Inflammatory macrophage treated with lipopolysaccharide for 4 hours (primary cell): ENCODE data around the gene CD47.

ENCODE experiments used
- DNase-seq: peaks from one replicate; pipeline ENCODE4 v3.0.0-alpha.2; 2020

Gene CD47

DNA sequence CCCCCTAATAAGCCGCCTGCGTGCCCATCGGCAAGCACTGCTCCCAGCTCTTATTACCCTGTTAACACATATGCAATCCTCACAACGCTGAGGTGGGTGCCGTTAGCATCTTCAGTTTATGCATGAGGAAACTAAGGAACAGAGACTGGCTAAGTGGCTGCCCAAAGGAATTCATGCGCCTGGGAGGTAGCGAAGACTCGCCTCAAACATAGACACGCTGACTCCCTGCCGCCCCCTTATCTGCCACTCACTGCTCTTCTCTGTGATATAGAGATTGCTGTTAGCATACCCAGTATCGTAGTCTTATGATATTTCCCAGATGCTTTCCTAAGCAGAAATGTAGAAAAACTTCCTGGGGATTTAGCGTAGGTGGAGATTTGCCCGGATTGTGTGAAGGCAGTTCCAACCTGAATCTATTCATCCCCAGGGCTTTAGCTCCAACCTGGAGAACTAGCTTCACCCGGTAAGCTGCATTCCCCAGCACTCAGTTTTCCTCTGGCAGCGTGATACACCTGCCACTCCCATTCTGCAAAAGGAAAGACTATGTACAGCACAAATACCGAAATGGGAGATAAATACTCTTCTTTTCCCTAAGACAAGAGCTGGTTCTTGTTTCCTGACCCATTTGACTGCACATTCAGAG, 23.7 kb upstream of the CD47 start:
- DNase-seq: no peak

DNA sequence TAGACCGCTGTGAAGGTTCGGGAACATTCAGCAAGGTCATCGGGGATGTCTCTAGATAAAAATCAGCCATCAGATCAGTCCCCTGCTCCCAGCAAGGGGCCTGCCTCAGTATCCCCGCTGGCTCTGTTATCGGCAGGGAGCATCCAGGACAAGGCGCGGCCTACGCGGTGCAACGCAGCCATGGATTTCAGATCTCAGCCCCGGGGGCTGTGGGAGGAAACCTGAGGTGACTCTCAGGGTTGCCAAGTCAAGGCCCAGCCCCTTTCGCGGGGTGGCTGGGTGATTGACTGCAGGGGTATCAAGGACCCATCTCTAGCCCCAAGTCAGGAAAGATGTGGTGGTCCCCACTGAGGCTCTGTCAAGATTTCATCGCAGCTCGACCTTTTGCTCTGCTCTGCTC, 23.1 kb upstream of the CD47 start:
- DNase-seq: no peak

DNA sequence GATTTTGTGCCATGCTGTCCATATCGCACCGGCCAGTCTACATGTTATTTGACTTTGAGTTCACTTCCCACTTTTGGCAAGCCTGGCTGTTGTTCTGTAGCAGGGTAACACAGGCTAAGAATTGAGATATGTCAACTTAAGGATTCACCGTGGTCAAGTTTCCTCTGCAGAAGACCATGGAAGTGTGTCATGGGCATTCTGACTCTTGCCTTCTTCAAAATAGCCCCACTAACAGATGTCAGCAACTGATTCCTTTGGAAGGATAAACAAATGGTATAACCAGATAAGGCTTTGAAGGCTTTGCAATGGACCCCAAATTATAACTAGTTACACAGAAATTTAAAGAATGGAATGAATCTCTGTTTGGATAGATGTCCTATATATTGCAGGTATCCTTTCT, 20.1 kb upstream of the CD47 start:
- no peak for DNase-seq

DNA sequence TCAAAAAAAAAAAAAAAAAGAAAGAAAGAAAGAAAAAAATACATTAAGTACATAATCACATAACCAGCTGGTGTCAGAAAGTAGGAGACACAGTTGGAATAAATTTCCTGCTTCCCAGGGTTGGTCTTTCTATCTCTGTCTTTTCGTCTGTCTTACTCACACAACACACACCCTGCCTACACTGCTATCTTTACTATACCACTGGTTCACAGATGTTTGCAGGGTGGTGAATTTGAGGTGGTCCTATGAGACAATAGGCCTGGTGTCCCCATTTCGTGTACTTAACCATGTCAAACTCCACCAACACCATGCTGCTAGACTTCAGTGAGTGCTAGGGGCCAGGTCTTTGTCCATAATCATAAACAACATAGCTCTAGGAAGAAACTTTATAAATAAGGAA, 17.6 kb upstream of the CD47 start:
- DNase-seq: no peak

DNA sequence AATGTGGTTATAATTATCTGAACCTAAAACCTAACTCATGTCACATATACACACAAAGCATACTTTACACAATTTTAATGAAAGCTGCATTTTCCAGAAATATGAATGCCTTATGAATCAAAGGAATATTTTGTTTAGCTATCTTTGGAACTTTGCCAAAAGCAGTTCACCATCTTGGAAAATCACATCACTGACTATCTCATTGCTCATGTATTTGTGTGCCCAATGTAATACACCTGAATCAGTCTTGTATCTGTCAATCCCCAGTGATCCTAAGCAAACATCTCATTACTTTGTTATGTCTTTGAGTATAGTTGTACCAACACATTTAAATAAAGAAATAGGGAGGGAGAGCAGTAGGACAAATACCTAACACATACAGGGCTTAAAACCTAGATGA, 15.6 kb upstream of the CD47 start:
- no peak for DNase-seq

DNA sequence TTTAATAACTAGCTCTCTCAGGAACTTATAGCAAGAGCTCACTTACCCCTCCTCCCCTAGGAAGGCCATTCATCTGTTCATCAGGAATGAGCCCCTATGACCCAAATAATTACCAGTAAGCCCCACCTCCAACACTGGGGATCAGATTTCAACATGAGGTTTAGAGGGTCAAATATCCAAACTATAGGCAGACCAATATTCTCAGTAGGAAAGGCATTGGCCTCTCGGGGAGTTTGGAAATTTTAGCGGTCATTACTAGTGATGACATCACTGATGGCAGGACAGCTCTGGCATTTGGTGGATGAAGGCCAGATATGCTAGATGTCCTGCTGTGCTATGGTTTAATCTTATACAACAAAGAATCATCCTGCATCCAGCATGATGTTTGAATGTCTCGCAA, 15.2 kb upstream of the CD47 start:
- DNase-seq: no peak

DNA sequence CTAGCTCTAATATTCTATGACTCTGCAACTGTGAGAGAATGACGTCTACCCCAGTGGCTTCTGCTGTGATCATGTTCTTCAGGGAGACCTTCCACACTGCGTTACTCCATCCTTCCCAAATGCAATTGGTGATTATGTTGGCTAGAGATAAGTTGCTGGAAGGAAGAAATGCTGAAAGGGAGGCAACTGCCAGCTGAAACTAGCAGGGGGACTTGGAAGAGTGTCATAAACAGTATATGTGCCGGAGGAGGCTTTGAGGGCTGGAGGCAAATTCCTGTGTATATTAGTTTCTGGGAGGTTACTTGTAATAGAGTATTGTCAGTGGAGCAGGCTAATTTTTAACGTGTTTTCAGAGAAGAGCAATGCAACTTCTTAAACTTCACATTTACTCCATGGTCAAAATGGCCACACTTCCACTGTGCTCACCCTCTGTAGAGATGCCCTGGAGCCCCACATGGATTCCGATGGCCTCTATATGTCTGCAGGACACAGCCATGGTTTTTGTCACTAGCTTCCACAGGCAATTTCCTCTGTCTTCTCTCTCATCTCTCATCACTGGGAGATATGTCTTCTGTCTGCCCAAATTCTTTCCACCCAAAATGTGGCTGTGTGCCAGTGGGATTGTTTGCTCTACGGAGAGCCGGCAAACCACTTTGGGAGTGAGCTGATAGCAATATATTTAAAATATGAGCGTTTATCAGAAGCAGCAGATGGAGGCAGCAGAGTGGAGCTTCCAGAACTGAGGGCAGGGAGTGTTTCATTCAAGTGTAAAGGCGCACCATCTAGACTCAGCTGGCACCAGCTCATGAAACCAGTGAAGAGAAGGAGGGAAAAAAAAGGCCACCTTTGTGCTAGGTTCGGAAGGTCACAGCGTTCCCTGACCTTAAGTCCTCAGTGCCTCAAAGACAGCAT, 13.3 kb upstream of the CD47 start:
- DNase-seq: no peak

DNA sequence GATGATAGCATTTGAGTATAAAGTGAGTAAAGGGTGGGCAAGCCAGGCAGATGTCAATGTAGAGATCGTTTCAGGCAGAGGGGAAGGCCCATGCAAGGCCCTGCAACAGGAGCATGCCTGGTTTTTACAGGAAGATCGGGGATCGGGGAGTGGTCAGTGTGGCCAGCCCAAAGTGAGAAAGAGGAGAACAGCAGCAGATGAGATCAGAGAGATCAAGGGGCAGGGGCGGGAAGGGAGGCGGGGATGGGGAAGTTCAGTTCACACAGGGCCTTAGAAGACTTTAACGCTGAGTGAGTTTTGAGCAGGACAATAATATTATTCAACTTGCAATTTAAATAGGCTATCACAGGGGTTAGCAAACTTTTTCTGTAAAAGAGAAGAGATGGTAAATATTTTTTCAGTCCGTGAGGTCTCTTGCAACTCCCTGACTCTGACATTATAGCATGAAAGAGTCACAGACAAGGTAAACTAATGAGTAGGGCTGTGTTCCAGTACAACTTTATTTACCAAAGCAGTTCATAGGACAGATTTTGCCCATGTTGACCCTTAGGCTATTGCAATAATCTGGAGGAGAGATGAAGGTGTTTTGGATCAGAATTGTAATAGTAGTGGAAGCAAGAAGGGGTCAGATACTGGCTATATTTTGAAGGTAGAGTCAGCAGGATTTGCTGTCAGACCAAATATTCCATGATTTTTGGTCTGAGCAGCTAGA, 12.4 kb upstream of the CD47 start:
- no peak for DNase-seq

- DNase-seq: peak; percentile 81
Measured at GRCh38 chr3:108102420-108103039, 11.7 kb upstream of the CD47 start.

- peak; percentile 68 for DNase-seq
Measured at GRCh38 chr3:108100906-108101660, 10.3 kb upstream of the CD47 start.

DNA sequence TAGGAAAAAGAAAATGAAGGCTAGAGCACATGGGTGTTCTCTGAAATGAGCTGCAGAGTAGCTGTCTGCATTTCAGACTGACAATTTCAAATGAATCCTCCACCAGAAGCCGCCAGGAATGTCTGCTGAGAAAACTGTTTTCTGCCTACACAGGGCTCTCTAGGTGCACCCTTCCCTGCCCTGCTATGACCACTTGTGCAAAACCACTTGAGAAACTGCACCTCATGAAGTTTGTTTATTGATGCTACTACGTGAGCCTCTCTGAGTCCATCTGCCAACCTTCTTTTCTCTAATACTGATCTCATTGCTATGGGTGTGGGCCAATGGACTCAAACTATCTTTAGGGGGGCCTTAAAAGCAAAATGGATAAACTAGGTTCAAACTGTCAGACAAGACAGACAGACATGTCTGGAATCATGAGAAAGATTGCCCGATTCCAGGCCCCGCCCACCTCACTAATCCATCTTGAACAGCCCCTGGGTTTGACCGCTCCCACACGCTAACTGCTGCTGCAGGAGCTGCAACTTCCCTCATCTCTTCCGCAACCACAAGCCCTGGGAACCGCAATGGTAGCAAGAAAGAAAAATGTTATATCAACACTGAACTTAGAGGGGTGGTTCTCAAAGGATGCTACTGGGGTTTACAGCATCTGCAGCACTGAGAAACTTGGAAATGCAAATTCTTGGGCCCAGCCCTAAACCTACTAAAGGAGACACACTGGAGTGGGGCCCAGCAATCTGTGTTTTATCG, 9.0 kb upstream of the CD47 start:
- DNase-seq: peak; percentile 76

GRCh38 chr3:108099244-108099643, 8.4 kb upstream of the CD47 start:
- DNase-seq: no peak

DNA sequence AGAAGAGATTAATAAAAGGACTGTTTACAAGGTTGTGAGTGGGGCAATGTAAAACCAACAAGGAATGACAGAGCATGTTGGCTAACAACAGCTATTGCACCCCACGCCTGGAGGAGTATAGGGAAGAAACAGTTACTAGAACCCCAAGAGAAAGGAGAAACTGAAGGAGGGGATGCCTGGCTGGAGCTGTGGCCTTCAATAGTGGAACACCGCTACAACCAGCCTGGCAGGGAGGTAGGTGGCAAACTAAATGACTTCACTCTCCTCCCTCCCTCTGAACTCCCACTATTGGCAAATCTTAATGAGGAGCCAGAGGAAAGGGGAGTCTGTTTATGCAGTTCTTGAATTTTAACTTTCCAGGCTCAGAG, 7.2 kb upstream of the CD47 start:
- DNase-seq: peak; percentile 60

GRCh38 chr3:108097322-108098002, 6.6 kb upstream of the CD47 start:
- DNase-seq: no peak

DNA sequence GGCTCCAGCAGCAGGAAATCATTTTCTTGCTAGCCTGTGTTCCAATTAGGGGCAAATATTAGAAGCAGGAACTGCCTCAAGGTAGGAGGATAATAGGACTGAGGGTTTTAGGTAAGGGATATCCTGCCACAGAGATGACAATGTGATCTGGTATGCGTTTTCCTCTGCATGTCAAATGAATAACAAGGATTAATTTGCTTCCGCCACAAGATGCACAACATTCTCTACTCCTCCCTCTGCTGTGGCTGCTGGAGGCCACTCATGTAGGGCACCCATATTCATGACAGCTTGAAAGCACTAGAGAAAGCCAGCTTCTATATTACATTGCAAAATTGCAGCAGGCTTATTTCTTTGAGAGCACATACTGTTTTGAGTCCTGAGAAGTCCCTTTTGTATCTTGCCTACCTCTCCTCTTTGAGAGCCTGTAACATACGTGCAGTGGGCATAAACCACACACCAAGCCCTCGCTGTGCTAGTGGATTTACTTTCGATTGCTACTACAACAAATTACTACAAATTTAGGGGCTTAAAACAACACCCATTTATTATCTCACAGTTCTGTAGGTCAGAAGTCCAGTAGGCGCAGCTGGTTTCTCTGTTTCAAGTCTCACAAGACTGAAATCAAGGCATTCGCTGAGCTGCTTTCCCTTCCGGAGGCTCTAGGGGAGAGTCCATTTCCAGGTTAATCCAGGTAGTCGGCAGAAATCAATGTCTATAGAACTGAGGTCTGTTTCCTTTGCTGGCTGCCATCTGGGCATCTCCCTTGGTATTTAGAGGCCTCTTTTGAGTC, 5.9 kb upstream of the CD47 start:
- DNase-seq: no peak

DNA sequence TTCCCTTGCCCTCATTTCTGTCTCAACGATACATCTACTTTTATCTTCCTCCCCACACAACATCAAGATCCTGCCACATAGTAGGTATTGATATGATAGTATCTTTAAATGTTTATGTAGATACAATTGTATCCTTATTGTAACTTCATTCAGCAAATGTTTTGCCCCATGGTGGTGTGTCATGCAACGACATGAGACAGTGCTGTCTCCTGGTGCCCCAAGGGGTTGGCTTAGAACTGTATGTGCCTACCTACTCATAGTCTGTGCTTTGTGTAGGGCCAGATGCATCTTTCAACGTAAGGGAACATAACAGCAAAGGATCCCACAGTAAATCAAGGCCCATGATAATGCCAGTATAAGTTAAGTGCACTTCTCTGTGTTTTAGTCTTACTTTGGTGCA, 2.8 kb upstream of the CD47 start:
- DNase-seq: no peak

DNA sequence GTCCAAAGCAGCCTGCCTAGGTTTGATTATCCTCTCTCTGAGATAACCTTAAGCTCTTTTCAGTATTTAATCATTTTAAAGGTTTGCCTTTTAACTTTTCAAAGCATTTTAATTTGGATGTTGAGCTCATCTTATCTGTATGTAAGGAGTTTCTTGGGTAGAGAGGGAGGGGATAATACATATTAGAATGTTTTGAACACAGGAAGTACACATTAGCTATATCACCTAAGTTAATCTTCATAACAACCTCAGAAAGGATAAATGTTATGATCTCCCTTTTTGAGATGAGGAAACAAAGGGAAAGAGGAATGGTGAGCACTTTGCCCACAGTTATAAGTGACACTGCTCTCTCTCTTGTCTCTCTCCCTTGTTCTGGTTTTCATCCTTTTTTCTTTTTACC, 2.2 kb upstream of the CD47 start:
- DNase-seq: no peak

DNA sequence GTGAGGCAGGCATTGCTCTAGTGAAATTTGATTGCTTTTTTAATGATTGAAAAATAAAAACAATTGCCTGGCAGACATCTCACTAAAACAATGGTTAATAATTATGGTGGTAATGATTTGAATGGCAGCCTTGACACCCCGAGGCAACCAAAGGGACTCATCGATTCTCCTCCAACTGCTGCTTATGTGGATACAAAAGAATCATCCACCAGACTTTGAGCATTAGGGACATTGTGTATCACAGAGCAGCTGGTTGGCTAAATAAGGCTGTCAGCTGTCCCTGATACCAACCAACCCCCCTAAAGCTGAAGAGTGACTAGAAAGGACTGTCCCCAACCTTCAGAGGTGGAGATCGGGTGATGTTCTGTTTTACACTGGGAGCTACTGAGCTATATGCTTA, 1.7 kb upstream of the CD47 start:
- DNase-seq: no peak

DNA sequence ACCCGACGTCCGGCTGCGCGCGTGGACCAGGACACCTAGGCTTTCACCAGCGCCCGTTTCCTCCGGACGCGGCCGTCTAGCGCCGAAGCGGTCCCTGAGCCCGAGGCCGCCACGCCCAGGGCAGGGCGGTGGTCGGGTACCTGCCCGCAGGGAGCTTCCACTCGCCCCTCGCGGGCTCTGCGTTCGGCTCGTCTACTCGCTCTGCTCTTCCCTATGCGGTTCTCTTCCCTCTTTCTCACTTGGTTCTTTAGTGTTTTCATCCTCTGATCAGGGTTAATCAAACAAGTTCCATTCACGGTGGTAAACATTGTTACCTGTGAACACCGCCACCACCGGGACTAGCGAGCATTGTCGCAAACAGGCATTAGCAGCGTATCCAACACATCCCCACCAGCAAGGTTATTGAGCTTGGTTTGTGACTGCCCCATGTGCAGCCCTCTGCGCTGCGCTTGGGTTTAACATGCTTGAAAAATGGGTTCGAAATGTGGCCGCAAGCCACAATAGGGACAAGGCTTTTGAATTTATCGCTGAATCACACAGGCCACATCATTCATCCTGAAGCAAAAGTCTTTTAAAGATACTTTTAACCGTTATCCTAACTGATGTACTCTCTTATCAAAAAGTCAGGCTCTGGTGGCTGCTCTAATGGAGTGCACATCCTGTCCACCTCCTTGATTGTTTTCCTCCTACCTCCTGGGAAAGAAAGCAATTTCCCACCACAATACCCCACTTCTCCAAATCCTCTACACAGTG, 843 bp upstream of the CD47 start:
- DNase-seq: no peak
